ENCODE measurements around the gene ME2. TPM values are rescaled to one million over a fixed set of nuclear protein-coding genes. Genes with fewer than 3 reads are reported as not detected.
"Not testable (repeated sequence)": the region's sequence is repeated elsewhere in the genome, so short reads cannot be mapped to it uniquely, and the experiment has no call there.

ME2 gene
- total and polyA plus RNA-seq, 11 donors = 24.5 to 91.3 (median 71.1) TPM

GRCh38 chr18:50832754-50833153 lies 46.2 kb upstream of the ME2 start:
- Histone ChIP-seq H3K27ac (no peak overlapping the region), H3K9me3 (no peaks in the 10 kb centered on the region), H3K4me3 (no peak overlapping the region), H3K4me1 (peaks cover 0 to 21% (median 0%) of the 10 kb centered on the region in 12 donors), H3K36me3 (no peaks in the 10 kb centered on the region), H3K27me3 (no peaks in the 10 kb centered on the region)
- TF ChIP-seq POLR2A (IDR thresholded peaks at IDR 0.05) (no peak), CTCF (IDR thresholded peaks at IDR 0.05) (no peak)
- 88 to 100% (median 95%) methylated on average over 2 of the region's 2 CpGs for WGBS, 4 donors
- ATAC-seq (no peak), DNase-seq (no peak)
- intact Hi-C loops (cut with DNase I) = no loop called here

GRCh38 chr18:50833496-50833895 lies 45.4 kb upstream of the ME2 start:
- WGBS, 4 donors = 89 to 97% (median 94%) methylated on average over 7 of the region's 7 CpGs
- intact Hi-C loops (cut with DNase I); ATAC-seq; H3K36me3 ChIP-seq; H3K9me3 ChIP-seq; H3K27me3 ChIP-seq; DNase-seq; H3K27ac ChIP-seq; H3K4me3 ChIP-seq: not testable (repeated sequence)
- peaks cover 0 to 21% (median 0%) of the 10 kb centered on the region in 12 donors for H3K4me1 ChIP-seq

- Histone ChIP-seq H3K9me3 (no peaks in the 10 kb centered on the region), H3K4me1 (peaks cover 0 to 24% (median 3%) of the 10 kb centered on the region in 12 donors), H3K27ac (peak overlapping the region in 1 of 12 donors; percentile 58), H3K36me3 (no peaks in the 10 kb centered on the region), H3K4me3 (no peak overlapping the region), H3K27me3 (no peaks in the 10 kb centered on the region)
- TF ChIP-seq POLR2A (IDR thresholded peaks at IDR 0.05) (no peak), CTCF (IDR thresholded peaks at IDR 0.05) (no peak)
- intact Hi-C loops (cut with DNase I) = no loop called here
- WGBS, 4 donors = 54 to 73% (median 63%) methylated on average over 2 of the region's 2 CpGs
- DNase-seq (no peak), ATAC-seq (peak in 1 of 4 donors; percentile 37)
These were observed 42.4 kb upstream of the ME2 start for GRCh38 chr18:50836521-50836957.

- ATAC-seq = peak in 1 of 4 donors; percentile 18
- Histone ChIP-seq H3K4me1 (peaks cover 0 to 36% (median 3%) of the 10 kb centered on the region in 12 donors), H3K27ac (peak overlapping the region in 4 of 12 donors; percentile 58 to 74 (median 66)), H3K36me3 (no peaks in the 10 kb centered on the region), H3K27me3 (no peaks in the 10 kb centered on the region), H3K4me3 (no peak overlapping the region), H3K9me3 (no peaks in the 10 kb centered on the region)
- DNase-seq = no peak
- WGBS, 4 donors = 86 to 98% (median 90%) methylated on average over 2 of the region's 2 CpGs
- intact Hi-C loops (cut with DNase I) = no loop called here
- no peak for TF ChIP-seq POLR2A (IDR thresholded peaks at IDR 0.05)
- no peak for TF ChIP-seq CTCF (IDR thresholded peaks at IDR 0.05)
These were observed 39.6 kb upstream of the ME2 start for GRCh38 chr18:50839341-50839740.

- peaks cover 0 to 41% (median 4%) of the 10 kb centered on the region in 12 donors for H3K4me1 ChIP-seq
- 2 to 23% (median 13%) methylated on average over 3 of the region's 3 CpGs for WGBS, 4 donors
- TF ChIP-seq CTCF (IDR thresholded peaks at IDR 0.05) (no peak), POLR2A (IDR thresholded peaks at IDR 0.05) (no peak)
- H3K9me3 ChIP-seq = no peaks in the 10 kb centered on the region
- no peak overlapping the region for H3K4me3 ChIP-seq
- ATAC-seq (peak; percentile 38 to 65 (median 62)), DNase-seq (no peak)
- intact Hi-C loops (cut with DNase I) = no loop called here
- no peaks in the 10 kb centered on the region for H3K36me3 ChIP-seq
- H3K27ac ChIP-seq = peak overlapping the region in 11 of 12 donors; percentile 1 to 74 (median 39)
- no peaks in the 10 kb centered on the region for H3K27me3 ChIP-seq
These were observed 38.9 kb upstream of the ME2 start for GRCh38 chr18:50839996-50840395.
